ENCODE results near the gene ACTRT2. TPM values are rescaled to one million over a fixed set of nuclear protein-coding genes. Genes with fewer than 3 reads are reported as not detected.

The ACTRT2 gene
- polyA plus RNA-seq, 1 experiment: not detected

DNA sequence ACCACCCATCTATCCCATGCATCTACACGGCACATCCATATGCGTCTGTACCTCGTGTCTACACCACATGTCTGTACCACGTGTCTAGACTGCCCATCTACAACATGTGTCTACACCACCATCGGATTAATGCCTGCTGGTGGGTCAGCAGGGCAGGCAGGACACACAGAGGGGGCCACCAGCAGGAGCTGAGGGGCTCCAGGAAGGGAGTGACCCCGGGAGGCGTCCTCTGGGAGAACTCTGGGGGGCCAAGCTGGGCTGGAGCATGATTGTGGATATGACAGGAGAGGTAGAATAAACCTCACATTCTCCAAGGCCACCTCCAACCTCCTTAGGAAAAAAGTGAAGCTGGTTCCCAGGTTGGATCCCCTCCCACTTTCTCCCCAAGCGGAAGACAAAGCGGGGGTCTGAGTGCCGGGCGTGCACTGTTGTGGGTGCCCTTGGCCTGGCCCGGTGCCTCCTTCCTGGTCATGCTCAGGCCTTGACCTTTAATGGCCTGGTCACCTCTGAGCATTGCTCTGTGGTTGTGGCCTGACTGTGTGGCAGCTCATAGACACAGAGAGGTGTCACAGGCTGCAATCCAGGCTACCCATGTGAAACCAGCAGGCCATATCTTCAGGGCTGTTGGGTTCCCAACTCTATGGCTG lies 881 bp upstream of the ACTRT2 start:
- ChIA-PET POLR2A (no interaction called here), CTCF (no interaction called here)
- H3K36me3 ChIP-seq (ENCODE audit: control insufficient read depth, insufficient read depth, low read length): no peaks in the 10 kb centered on the region
- TF ChIP-seq, protein P1, sequence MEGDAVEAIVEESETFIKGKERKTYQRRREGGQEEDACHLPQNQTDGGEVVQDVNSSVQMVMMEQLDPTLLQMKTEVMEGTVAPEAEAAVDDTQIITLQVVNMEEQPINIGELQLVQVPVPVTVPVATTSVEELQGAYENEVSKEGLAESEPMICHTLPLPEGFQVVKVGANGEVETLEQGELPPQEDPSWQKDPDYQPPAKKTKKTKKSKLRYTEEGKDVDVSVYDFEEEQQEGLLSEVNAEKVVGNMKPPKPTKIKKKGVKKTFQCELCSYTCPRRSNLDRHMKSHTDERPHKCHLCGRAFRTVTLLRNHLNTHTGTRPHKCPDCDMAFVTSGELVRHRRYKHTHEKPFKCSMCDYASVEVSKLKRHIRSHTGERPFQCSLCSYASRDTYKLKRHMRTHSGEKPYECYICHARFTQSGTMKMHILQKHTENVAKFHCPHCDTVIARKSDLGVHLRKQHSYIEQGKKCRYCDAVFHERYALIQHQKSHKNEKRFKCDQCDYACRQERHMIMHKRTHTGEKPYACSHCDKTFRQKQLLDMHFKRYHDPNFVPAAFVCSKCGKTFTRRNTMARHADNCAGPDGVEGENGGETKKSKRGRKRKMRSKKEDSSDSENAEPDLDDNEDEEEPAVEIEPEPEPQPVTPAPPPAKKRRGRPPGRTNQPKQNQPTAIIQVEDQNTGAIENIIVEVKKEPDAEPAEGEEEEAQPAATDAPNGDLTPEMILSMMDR (IDR thresholded peaks at IDR 0.05; ENCODE audit: insufficient read depth, low read depth, low read length): no peak
- DNase-seq (ENCODE audit: low read depth): no peak
- no peaks in the 10 kb centered on the region for H3K27me3 ChIP-seq (ENCODE audit: control insufficient read depth, insufficient read depth, low read length)
- no peak overlapping the region for H3K4me3 ChIP-seq (ENCODE audit: low read depth, low read length)

DNA sequence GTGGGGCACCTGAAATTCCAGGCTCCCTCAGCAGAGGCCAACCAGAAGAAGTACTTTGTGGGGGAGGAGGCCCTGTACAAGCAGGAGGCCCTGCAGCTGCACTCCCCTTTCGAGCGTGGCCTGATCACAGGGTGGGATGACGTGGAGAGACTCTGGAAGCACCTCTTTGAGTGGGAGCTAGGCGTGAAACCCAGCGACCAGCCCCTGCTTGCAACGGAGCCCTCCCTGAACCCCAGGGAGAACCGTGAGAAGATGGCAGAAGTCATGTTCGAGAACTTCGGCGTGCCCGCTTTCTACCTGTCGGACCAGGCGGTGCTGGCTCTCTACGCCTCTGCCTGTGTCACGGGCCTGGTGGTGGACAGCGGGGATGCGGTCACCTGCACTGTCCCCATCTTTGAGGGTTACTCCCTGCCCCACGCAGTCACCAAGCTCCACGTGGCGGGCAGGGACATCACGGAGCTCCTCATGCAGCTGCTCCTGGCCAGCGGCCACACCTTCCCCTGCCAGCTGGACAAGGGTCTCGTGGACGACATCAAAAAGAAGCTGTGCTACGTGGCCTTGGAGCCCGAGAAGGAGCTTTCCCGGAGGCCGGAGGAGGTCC lies 634 bp downstream of the ACTRT2 start:
- DNase-seq (ENCODE audit: low read depth): no peak
- ChIA-PET POLR2A (no interaction called here), CTCF (interaction anchor here (1.1 kb wide), 1 partner anchor 9 kb away, joined by 3 read pairs; no protein-coding TSS in a partner anchor)
- H3K4me3 ChIP-seq (ENCODE audit: low read depth, low read length): no peak overlapping the region
- TF ChIP-seq, protein P1 (IDR thresholded peaks at IDR 0.05; ENCODE audit: insufficient read depth, low read depth, low read length): no peak
- H3K27me3 ChIP-seq (ENCODE audit: control insufficient read depth, insufficient read depth, low read length): no peaks in the 10 kb centered on the region
- no peaks in the 10 kb centered on the region for H3K36me3 ChIP-seq (ENCODE audit: control insufficient read depth, insufficient read depth, low read length)

- TF ChIP-seq, protein P1 (IDR thresholded peaks at IDR 0.05; ENCODE audit: insufficient read depth, low read depth, low read length): no peak
- ChIA-PET CTCF (interaction anchor here (1.1 kb wide), 1 partner anchor 9 kb away, joined by 3 read pairs; no protein-coding TSS in a partner anchor), POLR2A (no interaction called here)
- Histone ChIP-seq H3K36me3 (ENCODE audit: control insufficient read depth, insufficient read depth, low read length) (no peaks in the 10 kb centered on the region), H3K4me3 (ENCODE audit: low read depth, low read length) (no peak overlapping the region), H3K27me3 (ENCODE audit: control insufficient read depth, insufficient read depth, low read length) (no peaks in the 10 kb centered on the region)
- DNase-seq (ENCODE audit: low read depth): no peak
Measured at GRCh38 chr1:3022511-3022973, 1.3 kb downstream of the ACTRT2 start.

- POLR2A ChIA-PET: no interaction called here
- no peaks in the 10 kb centered on the region for H3K27me3 ChIP-seq (ENCODE audit: control insufficient read depth, insufficient read depth, low read length)
- H3K4me3 ChIP-seq (ENCODE audit: low read depth, low read length): no peak overlapping the region
- CTCF ChIA-PET: no interaction called here
- TF ChIP-seq, protein P1 (IDR thresholded peaks at IDR 0.05; ENCODE audit: insufficient read depth, low read depth, low read length): no peak
- DNase-seq (ENCODE audit: low read depth): no peak
- no peaks in the 10 kb centered on the region for H3K36me3 ChIP-seq (ENCODE audit: control insufficient read depth, insufficient read depth, low read length)
Measured at GRCh38 chr1:3022976-3023375, 1.7 kb downstream of the ACTRT2 start.

- TF ChIP-seq, protein P1 (IDR thresholded peaks at IDR 0.05; ENCODE audit: insufficient read depth, low read depth, low read length): no peak
- DNase-seq (ENCODE audit: low read depth): no peak
- no peak overlapping the region for H3K4me3 ChIP-seq (ENCODE audit: low read depth, low read length)
- ChIA-PET POLR2A (no interaction called here), CTCF (no interaction called here)
- H3K27me3 ChIP-seq (ENCODE audit: control insufficient read depth, insufficient read depth, low read length): no peaks in the 10 kb centered on the region
- no peaks in the 10 kb centered on the region for H3K36me3 ChIP-seq (ENCODE audit: control insufficient read depth, insufficient read depth, low read length)
Measured at GRCh38 chr1:3024019-3024418, 2.8 kb downstream of the ACTRT2 start.

Measured in BJ (cell line).